Measurements from ENCODE around the gene SYNCRIP.

Gene SYNCRIP

GRCh38 chr6:85675030-85675819 lies 32.5 kb upstream of the SYNCRIP start:
- TF ChIP-seq GATA3 (IDR thresholded peaks at IDR 0.05; ENCODE audit: low read depth, low read length): no peak
- no peak for TF ChIP-seq GATA2 (IDR thresholded peaks at IDR 0.05; ENCODE audit: low read depth, low read length)

DNA sequence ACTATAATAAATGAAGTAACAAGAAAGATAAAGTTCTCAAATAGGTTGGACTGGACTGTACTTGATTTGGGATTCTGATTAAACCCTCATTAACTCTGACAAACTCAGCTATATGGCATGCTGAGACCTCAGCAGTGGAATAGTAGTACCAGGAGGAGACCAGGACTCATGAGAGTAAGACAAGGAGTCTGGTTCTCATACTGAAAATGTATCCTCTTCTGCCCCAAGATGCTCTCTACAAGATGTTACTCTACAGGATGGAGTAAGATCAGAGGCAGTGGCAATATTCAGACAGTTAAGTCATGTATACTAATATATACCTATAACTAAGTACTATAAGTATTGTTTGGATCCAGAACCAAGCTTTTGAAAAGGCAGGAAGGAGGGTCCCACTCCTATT lies 31.9 kb upstream of the SYNCRIP start:
- TF ChIP-seq GATA2 (IDR thresholded peaks at IDR 0.05; ENCODE audit: low read depth, low read length) (no peak), GATA3 (IDR thresholded peaks at IDR 0.05; ENCODE audit: low read depth, low read length) (no peak)

DNA sequence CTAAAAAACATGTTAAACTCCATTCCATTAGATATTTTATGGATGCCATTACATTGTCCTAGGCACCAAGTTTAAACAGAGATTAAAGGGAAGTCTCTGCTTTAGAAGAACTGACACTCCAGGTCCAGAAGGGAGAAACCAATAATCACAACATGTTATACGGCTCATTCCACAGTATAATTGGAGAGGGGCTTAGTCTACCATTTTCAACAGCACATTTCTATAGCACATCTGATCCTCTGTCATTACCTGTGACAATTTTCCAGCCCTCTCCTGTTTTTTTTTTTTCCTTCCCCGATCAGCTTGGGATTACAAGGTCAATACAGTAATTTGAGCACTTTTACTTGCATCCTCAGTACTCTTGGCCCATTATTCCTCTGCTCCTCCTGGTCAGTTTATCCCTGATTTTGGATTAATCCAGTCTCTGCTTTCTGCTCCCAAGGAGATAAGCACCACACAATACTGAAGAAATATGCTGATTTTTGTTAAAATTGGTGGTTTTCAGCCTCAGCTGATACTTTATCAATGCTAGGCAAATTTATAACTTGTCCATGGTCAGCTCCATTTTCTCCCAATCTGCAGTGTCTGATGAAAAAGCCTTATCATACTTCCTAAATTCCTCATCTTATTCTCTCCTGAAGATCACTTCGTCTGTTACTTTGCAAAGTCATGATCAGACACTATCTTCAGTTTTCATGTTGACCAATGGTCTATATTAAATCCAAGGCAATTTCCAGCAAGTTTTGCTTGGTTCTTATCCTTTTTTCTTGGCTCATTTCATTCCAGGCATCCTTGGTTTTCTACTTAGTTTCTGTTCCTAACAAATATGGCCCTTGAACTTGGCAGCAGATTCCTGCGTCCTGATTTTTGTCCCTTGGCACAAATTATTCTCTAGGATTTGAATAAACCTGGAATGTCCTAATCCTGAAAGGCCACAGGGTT lies 30.8 kb upstream of the SYNCRIP start:
- TF ChIP-seq GATA2 (IDR thresholded peaks at IDR 0.05; ENCODE audit: low read depth, low read length) (no peak), GATA3 (IDR thresholded peaks at IDR 0.05; ENCODE audit: low read depth, low read length) (no peak)

DNA sequence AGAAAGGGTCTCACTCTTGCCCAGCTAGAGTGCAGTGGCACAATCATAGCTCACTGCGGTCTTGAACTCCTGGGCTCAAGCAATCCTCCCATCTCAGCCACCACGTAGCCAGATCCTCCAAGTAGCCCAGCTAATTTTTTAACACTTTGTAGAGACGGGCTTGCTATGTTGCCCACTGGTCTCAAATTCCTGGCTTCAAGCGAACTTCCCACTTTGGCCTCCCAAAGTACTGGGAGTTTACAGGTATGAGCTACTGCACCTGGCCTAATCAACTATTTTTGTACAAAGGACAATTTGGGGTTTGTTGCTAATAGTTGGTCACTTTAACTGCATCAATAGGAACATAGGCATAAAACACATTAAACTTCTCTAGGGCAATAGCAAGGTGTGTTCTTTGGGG lies 29.9 kb upstream of the SYNCRIP start:
- no peak for TF ChIP-seq GATA2 (IDR thresholded peaks at IDR 0.05; ENCODE audit: low read depth, low read length)
- no peak for TF ChIP-seq GATA3 (IDR thresholded peaks at IDR 0.05; ENCODE audit: low read depth, low read length)

DNA sequence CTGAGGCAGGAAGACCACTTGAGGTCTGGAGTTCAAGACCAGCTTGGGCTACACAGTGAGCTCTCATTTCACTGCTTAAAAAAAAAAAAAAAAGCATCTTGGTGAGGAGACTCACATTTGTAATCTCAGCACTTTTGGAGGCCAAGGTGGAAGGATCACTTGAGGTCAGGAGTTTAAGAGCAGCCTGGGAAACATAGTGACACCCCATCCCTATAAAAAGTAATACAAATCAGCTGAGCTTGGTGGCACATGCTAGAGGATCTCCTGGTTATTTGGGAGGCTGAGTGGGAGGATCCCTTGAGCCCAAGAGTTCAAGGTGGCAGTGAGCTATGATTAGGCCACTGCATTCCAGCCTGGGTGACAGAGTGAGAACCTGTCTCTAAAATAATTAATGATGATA lies 29.4 kb upstream of the SYNCRIP start:
- TF ChIP-seq GATA3 (IDR thresholded peaks at IDR 0.05; ENCODE audit: low read depth, low read length) (no peak), GATA2 (IDR thresholded peaks at IDR 0.05; ENCODE audit: low read depth, low read length) (no peak)

DNA sequence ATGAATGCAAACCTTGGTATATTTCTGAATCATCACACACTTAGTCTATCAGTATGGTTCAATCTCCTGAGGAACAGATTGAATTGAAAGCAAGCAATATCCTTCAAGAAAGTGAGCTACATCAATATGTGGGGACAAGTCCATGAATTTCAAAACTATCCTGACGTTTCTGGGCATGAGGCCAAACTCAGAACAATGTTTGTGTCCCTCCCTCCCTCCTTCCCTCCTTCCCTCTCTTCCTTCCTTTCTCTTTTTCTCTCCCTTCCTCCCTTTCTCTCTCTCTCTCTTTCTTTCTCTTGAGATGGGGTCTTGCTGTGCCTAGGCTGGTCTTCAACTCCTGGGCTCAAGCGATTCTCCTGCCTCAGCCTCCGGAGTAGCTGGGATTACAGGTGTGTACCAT lies 27.9 kb upstream of the SYNCRIP start:
- TF ChIP-seq GATA3 (IDR thresholded peaks at IDR 0.05; ENCODE audit: low read depth, low read length) (no peak), GATA2 (IDR thresholded peaks at IDR 0.05; ENCODE audit: low read depth, low read length) (no peak)

- no peak for TF ChIP-seq GATA3 (IDR thresholded peaks at IDR 0.05; ENCODE audit: low read depth, low read length)
- TF ChIP-seq GATA2 (IDR thresholded peaks at IDR 0.05; ENCODE audit: low read depth, low read length): no peak
Measured at GRCh38 chr6:85669735-85670194, 27.1 kb upstream of the SYNCRIP start.

DNA sequence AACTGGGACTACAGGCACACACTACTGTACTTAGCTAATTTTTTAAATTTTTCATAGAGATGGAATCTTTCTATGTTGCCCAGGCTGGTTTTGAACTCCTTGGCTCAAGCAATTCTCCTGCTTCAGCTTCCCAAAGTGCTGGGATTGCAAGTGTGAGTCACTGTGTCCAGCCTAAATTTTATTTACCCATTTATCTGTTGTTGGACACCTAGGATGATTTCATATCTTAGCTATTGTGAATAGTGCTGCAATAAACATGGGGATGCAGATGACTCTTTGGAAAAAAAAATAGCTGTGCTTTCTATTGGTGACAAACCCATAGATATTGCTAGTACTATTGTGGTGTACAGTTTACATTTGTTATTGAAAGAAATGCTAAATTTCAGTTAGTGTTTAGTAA lies 19.6 kb upstream of the SYNCRIP start:
- TF ChIP-seq GATA3 (IDR thresholded peaks at IDR 0.05; ENCODE audit: low read depth, low read length) (no peak), GATA2 (IDR thresholded peaks at IDR 0.05; ENCODE audit: low read depth, low read length) (no peak)

DNA sequence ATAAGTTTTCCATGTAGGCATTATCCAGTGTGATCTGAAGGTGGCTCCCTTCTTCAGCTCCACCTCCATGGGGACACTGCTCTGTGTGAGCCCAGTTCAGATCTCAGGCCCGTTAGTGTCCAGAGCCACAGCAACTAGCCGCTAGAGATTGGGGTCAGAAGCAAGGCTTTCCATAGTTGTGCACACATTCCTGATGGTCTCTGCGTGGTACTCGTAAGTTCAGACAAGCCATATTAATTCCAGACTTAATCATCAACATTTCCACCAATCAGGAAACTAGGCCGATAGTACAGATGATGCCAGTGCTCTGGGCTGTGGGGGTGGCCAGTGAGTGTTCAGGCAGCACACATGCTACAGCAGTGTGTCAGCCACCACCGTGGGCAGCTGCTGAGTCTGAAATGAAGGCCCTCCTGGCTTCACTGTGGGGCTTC lies 17.5 kb upstream of the SYNCRIP start:
- TF ChIP-seq GATA3 (IDR thresholded peaks at IDR 0.05; ENCODE audit: low read depth, low read length): no peak

DNA sequence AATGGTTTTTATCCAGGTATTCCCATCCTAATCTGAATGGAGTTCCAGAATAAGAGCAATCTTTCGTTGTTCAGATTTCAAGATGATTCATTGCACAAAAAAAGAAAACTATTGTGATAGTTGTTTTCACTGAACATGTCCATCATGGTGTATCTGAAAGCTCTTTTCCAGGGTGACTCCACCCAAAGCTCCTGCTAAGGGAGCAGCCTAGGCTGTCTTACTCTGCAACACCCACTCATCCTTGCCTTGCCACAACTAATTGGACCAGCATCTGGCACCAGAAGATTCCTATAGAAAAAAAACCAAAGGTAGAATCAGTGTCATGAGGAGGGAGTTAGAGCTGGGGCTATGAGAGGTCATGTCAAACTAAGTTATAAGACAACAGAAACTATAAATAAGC lies 7.9 kb upstream of the SYNCRIP start:
- TF ChIP-seq GATA2 (IDR thresholded peaks at IDR 0.05; ENCODE audit: low read depth, low read length) (no peak), GATA3 (IDR thresholded peaks at IDR 0.05; ENCODE audit: low read depth, low read length) (no peak)

DNA sequence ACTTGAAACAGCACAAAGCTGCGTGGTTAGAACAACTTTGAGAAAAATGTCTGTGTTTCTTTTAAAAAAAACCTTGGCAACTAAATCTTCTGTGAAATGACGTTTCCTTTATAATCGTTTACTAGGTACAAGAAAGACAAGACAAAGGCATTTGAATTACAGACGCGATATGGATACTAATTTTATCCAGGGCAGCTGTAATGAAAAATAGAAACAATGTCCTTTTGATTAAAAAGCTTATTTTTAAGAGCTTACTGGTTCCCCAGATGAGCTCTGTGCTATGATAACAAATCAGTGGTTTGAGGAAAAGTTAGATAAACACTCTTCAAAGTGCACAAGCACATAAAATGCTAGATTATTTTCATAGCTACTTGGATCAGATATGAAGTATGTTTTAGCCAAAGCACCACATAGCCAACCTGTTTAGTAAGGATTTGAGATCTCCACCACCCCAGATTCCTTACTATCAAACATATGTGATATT lies 1.6 kb upstream of the SYNCRIP start:
- TF ChIP-seq GATA2 (IDR thresholded peaks at IDR 0.05; ENCODE audit: low read depth, low read length) (no peak), GATA3 (IDR thresholded peaks at IDR 0.05; ENCODE audit: low read depth, low read length) (no peak)

GRCh38 chr6:85643537-85644278 lies 1.0 kb upstream of the SYNCRIP start:
- TF ChIP-seq GATA3 (IDR thresholded peaks at IDR 0.05; ENCODE audit: low read depth, low read length): no peak
- TF ChIP-seq GATA2 (IDR thresholded peaks at IDR 0.05; ENCODE audit: low read depth, low read length): no peak

GRCh38 chr6:85641897-85642773 lies 551 bp downstream of the SYNCRIP start:
- TF ChIP-seq GATA2 (IDR thresholded peaks at IDR 0.05; ENCODE audit: low read depth, low read length) (no peak), GATA3 (IDR thresholded peaks at IDR 0.05; ENCODE audit: low read depth, low read length) (no peak)

Data from SH-SY5Y (cell line).